Inflammatory macrophage (primary cell): ENCODE measurements around the gene TVP23B.
"Not testable (repeated sequence)": the region's sequence is repeated elsewhere in the genome, so short reads cannot be mapped to it uniquely, and the experiment has no call there.

Experiments
- DNase-seq, 2 donors: peaks; one replicate each; pipeline ENCODE4 v3.0.0-alpha.2; 2020 to 2022
- total RNA-seq, 18 experiments: gene quantifications; one replicate each; lab custom pipeline; 2026; ENCODE audit warnings: mixed read lengths in 6 of 18, inconsistent platforms in 2 of 18; lab: John Stamatoyannopoulos, UW

The TVP23B gene
- 24.7 to 49.5 (median 35.7) reads per million in 18 experiments for total RNA-seq

DNA sequence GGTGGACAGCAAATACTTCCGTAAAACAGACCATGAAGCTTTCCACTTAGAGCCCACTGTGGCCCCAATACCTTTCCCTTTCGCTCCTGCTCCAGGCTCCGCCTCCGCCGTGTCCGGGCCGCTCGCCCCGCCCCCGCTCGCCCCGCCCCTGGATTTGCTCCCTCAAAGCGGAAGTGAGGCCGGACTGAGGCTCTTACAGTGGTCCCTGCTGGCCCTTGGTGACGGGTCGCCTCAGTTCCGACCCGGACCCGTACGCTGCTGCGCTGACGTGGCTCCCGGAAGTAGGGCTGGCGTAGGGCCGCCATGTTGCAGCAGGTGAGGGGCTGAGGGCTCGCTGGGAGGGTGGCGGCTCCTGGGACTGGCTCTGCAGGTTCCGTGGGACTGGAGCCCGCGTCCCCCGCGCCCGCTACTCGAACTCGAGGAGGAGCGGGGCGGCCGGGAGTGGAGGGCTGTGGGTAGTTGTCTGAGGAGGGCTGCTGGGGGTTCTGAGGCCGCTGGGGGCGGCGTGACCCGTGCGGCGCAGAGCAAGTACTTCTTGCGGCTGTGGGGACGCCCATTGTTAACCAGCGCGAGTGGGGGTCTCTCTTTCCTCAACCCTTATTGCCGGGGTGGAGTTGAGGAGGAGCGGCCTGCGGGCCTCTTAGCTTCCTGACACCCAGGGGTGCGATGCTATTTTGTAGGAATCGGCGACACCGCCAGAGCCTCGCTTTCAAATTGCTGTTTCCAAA lies at the start of gene TVP23B:
TVP23B (plus strand) TSS at position 193 of the 728 bp plus-strand sequence; CDS start at position 304, 111 bp downstream.
- peak; percentile 98 for DNase-seq

DNA sequence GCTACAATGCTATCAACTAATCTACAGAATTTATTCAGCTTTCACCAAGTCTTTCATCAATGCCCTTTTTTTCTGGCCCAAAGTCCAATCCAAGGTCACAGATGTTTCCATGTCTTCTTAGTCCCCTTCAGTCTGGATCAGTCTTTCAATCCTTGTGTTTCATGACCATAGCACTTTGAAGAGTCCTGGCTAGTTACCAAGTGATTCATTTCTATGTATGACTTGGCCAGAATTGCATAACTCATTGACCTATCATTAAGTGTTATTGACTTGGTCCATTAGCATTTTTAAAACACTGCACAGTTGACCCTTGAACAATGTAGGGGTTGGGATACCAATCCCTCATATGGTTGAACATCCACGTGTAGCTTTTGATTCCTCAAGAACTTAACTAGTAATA lies 48.5 kb upstream of the TVP23B start:
- DNase-seq: not testable (repeated sequence)

DNA sequence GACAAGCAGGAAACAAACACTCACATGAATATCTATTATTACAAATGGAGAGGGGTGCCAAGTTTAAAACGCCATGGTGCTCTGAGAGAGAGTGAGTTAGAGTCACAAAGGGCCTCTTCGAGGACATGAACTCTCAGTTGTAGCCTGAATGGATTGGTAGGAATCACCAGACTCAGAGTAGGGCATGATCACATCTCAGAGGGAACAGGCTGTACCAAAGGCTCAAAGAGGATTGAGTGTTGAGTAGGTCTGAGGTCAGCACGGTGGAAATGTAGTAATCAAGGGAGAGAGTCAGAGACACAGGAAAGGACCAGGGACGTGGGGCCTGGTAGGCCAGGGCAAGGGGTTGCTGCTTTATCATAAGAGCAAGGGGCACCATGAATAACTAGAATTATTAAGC lies 47.6 kb upstream of the TVP23B start:
- DNase-seq: peak; percentile 22 to 29

DNA sequence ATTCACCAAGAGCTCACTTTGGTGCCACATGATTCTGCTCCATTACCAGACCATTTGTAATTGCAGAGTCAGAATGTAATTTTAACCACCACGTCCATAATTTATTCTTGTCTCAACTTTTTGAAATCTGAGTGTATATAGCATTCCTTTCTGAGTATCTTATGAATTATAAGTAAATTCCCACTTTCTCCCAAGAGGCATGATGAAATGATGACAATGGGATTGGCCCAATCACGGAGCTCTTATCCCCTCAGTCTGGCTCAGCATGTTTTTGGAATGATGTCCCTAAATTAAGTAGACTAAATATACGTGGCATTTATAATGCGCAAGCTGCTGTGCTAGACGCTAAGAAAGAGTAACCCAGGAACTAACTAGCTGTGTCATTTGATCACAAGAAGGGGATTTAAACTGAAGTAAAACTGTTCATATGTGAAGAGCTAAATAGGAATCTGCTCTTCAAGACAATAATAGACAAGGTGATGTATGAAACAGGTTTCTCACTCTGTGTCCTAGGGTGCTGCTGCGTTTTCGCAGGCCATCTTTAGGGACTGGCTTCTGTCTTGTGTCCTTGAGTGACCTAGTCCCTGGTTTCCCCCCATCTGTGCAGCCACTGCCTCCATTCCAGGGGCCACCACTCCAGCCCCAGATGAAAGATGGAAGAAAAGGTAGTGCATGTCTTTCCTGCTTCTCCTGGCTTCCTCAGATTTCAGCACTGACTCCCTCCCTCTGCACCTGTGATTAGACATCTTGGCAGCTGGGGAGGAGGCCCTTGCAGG lies 41.2 kb upstream of the TVP23B start:
- DNase-seq: not testable (repeated sequence)

DNA sequence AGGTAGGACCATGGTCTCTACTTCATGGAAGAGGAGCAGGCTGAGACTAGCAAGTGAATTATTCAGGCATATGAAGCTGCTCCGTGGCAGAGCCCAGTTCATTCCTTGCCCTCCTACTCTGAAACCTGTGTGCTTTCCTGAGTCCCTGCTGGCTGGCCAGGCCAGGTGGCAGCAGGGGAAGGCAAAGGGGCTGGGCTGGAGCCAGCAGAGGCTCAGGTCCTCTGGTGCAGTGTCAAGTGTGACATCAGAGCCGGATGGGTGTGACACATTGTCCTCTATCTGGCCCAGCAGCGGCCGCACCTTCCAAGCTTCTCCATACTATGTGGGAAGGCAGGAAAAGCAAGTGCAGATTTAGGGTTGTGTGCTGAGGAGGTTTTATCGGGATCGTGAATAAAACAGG lies 39.8 kb upstream of the TVP23B start:
- DNase-seq: not testable (repeated sequence)

DNA sequence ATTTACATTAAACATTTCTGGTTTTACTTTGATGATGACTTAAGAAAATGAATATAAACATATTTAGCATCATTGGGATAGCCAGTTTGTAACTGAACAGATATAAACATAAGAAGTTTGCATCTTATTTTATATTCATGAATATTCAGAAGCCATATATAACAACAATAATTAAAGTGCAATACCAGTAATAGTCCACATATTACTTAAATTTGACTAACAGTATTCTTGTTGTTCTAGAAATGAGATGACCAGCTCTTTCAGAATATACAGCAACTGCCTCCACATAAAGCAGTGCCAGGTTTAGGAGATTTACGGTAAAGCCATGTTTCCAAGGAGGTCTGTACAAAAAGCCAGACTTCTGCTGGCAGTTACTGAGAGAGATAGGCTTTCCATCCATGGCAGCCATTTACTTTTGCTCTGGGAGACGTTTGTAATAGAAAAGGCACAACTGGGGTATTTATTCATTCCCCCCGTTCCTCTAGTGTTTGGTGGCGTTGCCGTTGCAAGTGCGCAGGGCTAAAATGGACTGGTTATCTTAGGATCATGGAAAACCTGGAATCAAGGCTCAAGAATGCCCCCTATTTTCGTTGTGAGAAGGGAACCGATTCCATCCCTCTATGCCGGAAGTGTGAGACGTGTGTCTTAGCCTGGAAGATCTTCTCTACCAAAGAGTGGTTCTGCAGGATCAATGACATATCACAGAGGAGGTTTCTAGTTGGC lies 37.1 kb upstream of the TVP23B start, which contains the start of gene FBXW10:
FBXW10 (plus strand) TSS at position 356 of the 723 bp plus-strand sequence; CDS start at position 547, 191 bp downstream.
- DNase-seq: not testable (repeated sequence)

DNA sequence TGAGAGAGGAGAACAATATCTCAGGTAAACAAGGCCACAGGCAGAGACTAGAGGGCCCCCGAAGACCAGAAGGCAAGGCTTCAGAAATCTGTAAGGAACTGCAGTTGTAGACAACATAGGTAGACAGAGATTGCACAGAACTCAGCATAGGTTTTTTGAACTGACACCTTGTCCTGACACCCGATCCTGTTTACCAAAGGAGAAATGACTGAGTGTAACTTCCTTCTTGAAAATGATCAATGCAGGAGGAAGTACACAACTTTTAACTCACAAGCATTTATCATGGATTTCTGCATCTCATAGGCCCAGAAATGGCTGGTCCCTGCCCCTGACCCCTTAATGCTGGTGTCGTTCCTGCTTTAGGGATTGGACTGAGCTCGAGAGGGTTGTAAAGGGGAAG lies 36.3 kb upstream of the TVP23B start:
- DNase-seq: not testable (repeated sequence)

DNA sequence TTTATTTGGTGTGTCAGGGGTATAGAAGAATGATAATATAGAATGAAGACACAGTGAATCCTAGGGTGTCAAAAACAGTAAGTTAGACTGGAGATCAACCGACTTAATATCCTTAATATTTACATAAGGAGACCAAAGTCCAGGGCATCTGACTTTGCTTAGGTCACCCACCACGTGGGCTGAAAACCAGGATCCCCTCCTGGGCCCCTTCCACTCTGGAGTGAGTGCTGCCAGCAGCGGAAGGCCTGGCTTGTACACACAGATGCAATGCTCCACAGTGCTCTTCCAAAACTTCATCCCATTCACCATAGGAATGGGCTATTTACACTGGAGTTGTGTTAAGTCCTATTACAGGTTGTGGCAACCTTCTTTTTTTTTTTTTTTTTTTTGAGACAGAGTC lies 34.4 kb upstream of the TVP23B start:
- not testable (repeated sequence) for DNase-seq

DNA sequence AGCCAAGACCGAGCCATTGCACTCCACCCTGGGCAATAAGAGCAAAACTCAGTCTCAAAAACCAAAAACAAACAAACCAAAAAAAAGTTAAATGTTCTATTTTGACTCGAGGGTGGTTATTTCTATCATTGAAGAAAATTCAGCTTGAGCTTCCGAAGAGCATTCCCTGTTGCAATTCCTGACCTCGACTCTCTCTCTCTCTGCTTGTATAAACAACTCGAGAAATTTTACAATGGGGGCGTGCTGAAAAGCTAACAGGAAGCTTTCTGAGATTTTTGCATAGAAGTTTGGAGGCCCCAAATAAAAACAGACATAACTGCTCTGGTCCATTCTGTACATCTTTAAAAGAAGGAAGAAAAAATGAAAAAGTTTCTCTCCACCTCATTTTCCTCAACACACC lies 33.5 kb upstream of the TVP23B start:
- DNase-seq: not testable (repeated sequence)

DNA sequence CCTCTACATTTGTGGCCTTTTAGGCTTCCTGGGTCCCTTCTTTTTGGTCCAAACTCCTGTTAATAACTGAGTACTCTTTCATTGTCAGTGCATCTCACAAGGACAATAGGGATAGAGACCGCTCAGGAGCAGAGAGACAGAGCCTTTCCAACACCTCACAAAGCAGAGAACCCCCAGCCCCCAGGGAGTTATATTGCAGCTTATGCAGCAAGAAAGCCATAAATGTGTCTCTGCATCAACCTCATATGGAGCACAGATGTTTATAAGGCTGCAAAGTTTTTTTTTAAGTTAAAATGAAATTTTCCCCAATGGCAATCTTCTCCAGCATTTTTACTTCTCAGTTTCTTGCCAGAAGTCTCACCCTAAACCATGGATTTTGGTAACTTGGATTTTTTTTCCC lies 30.7 kb upstream of the TVP23B start:
- DNase-seq: not testable (repeated sequence)

DNA sequence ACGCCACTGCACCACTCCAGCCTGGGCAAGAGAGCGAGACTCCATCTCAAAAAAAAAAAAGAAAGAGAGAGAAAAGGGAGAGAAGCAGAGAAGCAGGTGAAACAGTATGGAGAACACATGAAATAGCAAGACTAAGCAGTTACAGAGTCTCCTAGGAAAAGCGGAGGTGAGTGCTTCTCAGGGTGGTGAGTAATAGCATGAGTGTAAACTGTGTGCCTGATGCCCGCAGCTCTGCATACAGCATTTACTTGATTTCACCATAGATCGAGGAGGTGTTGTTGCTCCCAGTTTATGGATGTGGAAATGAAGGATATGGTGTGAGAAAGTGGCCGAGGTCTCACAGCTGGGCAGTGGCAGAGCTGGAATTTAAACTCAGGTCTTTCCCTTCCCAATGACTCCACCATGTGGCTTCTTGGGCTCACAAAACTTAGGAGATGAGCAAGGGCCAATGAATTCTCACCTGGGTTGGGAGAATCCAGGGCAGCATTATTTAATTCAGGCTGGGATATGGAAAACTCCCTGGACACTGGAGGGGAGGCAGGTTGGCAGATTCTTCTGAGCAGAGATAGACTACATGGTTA lies 27.1 kb upstream of the TVP23B start:
- not testable (repeated sequence) for DNase-seq

DNA sequence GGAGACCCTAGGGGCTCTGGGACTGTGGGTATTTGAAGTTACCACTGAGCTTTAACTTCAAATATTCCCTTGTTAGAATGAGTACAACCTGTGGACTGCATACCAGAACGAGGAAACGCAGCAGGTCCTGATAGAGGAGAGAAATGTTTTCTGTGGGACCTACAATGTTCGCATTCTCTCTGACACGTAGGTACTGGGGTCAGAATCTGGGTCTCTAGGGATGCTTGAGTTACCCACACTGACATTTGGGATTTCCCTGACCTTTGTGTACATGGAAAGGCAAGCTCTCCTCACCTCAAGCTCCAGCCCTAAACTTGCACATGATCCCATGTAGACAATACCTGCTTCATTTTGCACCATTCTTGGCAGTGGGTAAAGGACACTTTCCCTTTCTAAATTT lies 25.0 kb upstream of the TVP23B start:
- not testable (repeated sequence) for DNase-seq

DNA sequence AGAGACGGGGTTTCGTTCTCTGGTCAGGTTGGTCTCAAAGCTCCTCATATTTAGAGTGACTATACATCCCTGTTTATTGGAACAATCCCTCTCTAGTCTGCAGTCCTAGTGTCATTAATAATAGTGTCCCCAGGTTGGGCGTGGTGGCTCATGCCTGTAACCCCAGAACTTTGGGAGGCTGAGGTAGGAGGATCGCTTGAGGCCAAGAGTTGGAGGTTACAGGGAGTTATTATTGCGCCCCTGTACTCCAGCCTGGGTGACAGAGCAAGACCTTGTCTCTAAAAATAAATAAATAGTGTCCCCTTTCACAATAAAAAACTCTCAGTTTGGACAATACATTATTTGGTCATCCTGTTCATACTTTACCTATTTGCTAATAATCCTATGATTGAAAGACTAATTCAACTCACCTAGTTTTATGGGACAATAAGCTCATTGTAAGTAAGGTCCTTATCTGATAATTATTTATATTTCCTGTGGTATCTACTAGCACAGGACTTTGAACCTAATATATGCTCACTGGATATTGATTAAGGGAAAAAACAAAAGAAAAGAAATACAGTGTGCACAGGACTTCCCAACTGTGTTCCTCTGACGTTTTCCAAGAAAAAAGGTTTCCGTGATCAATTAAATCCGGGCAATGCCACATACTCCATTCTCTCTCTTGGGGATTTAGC lies 23.5 kb upstream of the TVP23B start:
- not testable (repeated sequence) for DNase-seq

DNA sequence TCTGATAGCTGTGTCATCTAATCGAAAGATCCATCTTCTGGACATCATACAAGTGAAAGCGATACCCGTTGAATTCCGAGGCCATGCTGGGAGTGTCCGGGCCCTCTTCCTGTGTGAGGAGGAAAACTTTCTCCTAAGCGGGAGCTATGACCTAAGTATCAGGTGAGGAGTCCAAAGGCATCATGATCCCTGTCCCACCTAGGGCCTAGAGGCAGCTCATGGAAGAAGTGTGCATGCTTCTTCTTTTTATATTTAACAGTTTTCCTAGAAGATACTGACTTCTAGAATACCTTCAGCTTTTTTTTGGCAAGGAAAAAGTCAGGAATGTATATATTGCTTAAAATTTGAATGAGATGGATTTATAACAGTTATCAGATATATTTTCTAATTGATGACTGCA lies 22.6 kb upstream of the TVP23B start:
- not testable (repeated sequence) for DNase-seq

DNA sequence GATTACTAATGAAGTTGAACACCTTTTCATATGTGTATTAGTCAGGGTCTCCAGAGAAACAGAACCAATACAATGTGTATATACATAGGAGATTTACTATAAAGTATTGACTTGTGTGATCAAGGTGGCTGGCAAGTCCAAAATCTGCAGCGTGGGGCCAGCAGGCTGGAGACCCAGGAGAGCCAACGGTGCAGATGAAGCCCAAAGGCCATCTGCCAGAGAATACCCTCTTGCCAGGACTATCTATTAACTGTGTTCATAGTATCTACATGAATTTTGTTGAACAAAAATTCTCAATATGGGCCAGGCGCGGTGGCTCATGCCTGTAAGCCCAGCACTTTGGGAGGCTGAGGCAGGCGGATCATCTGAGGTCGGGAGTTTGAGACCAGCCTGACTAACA lies 20.8 kb upstream of the TVP23B start:
- not testable (repeated sequence) for DNase-seq

DNA sequence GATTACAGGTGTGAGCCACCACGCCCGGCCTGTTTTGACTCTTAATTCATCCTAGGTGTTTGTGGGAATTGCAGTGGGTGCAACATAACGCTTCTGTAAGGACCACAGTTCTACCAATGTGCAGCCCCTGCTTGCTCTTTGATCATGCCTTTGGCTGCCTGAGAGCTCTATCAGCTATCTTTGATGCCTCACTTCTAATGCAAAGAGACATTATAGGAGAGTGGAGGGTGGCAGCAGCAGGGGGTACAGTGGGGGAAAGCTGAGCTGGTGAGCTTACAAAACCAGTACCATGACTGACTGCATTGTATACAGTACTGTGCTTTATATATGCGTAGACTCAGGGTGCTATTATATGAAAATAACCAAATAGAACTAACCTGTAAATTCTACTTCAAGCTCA lies 10.4 kb upstream of the TVP23B start:
- not testable (repeated sequence) for DNase-seq

DNA sequence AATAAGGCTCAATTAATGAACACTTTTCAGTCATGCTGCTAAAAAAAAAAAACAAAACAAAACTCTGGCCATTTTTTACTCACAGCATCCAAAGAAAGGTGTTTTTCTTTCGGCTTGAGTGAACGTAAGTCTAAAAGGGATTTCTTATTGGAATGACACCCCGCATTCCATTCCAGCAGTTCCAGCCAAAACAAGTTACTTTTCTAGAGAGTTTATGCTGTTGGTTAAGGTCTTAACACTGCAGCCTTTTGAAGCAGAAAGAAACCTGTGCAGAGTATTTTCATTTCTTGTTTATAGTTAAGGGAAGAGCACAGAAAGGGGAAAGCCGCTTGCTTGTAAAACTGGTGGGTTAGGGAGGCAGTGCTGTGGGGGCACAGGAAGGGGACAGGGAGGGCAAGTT lies 9.9 kb upstream of the TVP23B start:
- not testable (repeated sequence) for DNase-seq

DNA sequence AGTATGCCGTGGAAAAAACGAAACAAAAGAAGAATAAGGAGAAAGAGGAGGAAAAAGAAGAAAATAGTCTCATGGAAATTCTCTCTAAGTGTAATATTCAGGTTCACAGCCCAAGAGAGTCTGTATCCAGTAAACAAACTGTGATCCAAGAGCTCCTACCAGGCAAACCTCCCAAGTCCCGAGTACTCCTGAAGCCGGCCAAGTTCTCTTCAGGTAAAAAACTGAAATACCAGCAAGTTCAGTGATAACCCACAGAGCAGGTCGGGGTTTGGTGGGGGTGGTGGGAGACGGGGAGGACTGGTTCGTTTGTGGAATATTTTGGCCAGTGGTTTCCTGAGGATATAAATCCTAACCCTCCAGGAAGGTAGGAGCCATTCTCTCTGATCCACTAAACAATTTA lies 8.5 kb upstream of the TVP23B start:
- DNase-seq: no peak

DNA sequence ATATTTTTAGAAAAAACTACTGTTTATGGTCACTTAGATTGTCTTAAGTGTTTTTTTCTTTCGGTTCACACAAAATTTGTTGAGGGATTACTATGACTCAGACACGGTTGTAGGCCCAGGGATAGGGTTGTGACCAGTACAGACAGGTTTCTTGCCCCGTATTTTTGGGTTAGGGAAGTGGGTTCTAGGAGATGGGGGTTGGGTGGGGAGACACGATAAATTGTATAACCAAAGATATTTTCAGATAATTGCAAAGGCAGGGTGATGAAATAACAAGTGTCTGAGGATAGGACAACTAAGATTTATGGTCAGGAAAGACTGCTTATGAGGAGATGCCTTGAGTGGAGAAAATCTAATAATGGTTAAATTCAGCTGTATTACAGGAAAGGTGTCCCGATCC lies 822 bp downstream of the TVP23B start:
- DNase-seq: not testable (repeated sequence)

DNA sequence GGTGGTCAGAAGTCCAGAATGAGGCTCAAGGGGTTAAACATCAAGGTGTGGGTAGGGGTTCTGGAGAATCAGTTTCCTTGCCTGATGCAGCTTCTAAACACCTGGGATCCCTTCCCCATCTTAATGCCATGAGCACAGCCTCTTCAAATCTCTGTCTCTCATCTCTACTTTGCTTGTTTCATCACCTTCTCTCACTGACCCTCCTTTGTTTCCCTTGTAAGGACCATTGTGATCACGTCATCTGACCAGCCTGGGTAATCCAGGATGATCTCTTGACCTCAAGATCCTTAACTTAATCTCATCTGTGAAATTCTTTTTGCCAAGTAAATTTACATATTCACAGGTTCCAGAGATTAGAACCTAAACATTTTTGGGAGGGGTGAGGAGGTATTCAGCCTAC lies 5.0 kb downstream of the TVP23B start:
- not testable (repeated sequence) for DNase-seq

DNA sequence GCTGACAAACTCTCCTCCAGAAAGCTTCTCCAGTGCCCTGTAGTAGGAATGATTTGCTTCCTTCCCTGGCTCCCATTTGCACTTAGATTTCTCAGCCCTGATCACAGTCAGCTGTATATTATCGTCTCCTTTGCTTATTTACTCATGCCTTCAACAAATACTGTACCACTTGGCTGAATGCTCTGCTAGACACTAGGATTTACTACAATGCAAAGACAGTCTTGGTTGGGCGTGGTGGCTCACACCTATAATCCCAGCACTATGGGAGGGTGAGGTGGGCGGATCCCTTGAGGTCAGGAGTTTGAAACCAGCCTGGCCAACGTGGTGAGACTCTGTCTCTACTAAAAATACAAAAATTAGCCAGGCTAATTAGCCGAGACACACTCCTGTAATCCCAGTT lies 5.9 kb downstream of the TVP23B start:
- not testable (repeated sequence) for DNase-seq

DNA sequence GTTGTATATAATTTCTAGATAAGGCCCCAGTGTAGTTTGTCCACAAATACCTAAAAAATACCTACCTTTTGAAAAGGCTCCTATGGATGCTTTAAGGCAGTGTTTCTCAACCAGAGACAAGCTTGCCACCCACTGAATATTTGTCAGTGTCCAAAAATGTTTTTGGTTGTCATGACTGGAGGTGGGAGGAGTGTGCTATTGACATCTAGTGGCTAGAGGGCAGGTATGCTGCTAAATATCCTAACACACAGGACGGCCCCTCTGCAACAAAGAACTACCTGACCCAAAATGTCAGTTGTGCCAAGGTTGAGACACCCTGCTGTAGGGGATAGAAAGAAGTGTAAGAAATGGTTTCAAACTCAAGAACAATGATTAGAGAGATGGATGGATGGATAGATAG lies 10.4 kb downstream of the TVP23B start:
- not testable (repeated sequence) for DNase-seq
